IMR-90 (cell line): ENCODE data around the gene FBXW5. TPM values are rescaled to one million over a fixed set of nuclear protein-coding genes. Genes with fewer than 3 reads are reported as not detected.

Experiments
- ATAC-seq: fragments of 200-7000 bp; cut with Tn5 transposase; 2 replicates; pipeline ENCODE4 v1.9.1; 2020; ENCODE audit warnings: low read depth, mild to moderate bottlenecking, moderate library complexity
- BruUV-seq: library from RNA; stranded (reverse); fragments of 400-500 nt; replicated peaks from 2 replicates; lab custom pipeline; 2021; lab: Mats Ljungman, UMichigan
- CTCF ChIA-PET: fragments of 300-600 bp; formaldehyde crosslinking; extraction: SDS; loops from one replicate; lab custom pipeline; 2021; ENCODE audit warnings: antibody characterized with exemption; lab: Yijun Ruan, JAX
- POLR2A ChIA-PET: fragments of 300-600 bp; sonication (Branson Sonifier 250); formaldehyde crosslinking; loops from one replicate; lab custom pipeline; 2022; ENCODE audit warnings: antibody characterized with exemption; ENCODE audit not compliant: unreplicated experiment; lab: Charles Lee
- DNase-seq: peaks from one replicate; pipeline ENCODE4 v3.0.0; 2013
- H2AFZ ChIP-seq: replicated peaks from 2 replicates; pipeline ENCODE3; 2013; ENCODE audit warnings: low read length, mild to moderate bottlenecking; ENCODE audit not compliant: poor library complexity
- H2AK5ac ChIP-seq: 2 replicates; pipeline ENCODE4 v1.6.1; 2013; ENCODE audit warnings: low read depth, low read length, inconsistent platforms
- H2AK9ac ChIP-seq: replicated peaks from 2 replicates; pipeline ENCODE3; 2013; ENCODE audit warnings: mild to moderate bottlenecking, low read depth, low read length, moderate library complexity; ENCODE audit not compliant: poor library complexity
- H2BK120ac ChIP-seq: 2 replicates; pipeline ENCODE4 v1.6.1; 2013; ENCODE audit warnings: low read depth, low read length, inconsistent platforms
- H2BK15ac ChIP-seq: 3 replicates; pipeline ENCODE4 v1.6.1; 2013; ENCODE audit warnings: low read depth, low read length, inconsistent platforms
- H2BK20ac ChIP-seq: 2 replicates; pipeline ENCODE4 v1.6.1; 2013; ENCODE audit warnings: low read depth, mild to moderate bottlenecking, inconsistent platforms, low read length, moderate library complexity
- H2BK5ac ChIP-seq: 2 replicates; pipeline ENCODE4 v1.6.1; 2013; ENCODE audit warnings: mild to moderate bottlenecking, low read depth, low read length, inconsistent platforms; ENCODE audit not compliant: poor library complexity, severe bottlenecking
- H3K14ac ChIP-seq: replicated peaks from 2 replicates; pipeline ENCODE4 v1.6.1; 2013; ENCODE audit warnings: low read depth, low read length, inconsistent platforms
- H3K18ac ChIP-seq: 2 replicates; pipeline ENCODE4 v1.6.1; 2013; ENCODE audit warnings: low read depth, low read length, control low read depth
- H3K23ac ChIP-seq: 2 replicates; pipeline ENCODE4 v1.6.1; 2013; ENCODE audit warnings: low read depth, low read length, inconsistent platforms
- H3K27ac ChIP-seq: 2 replicates; pipeline ENCODE4 v1.5.1; 2013; ENCODE audit warnings: mild to moderate bottlenecking, control low read depth, low read length; ENCODE audit not compliant: insufficient read depth
- H3K27me3 ChIP-seq: 2 replicates; pipeline ENCODE4 v1.6.1; 2013; ENCODE audit warnings: low read length; ENCODE audit not compliant: control insufficient read depth, insufficient read depth
- H3K36me3 ChIP-seq: 2 replicates; pipeline ENCODE4 v1.6.1; 2013; ENCODE audit warnings: low read length, mixed read lengths; ENCODE audit not compliant: control insufficient read depth, insufficient read depth
- H3K4ac ChIP-seq: 2 replicates; pipeline ENCODE4 v1.6.1; 2013; ENCODE audit warnings: low read depth, low read length, inconsistent platforms
- H3K4me1 ChIP-seq: 2 replicates; pipeline ENCODE4 v1.6.1; 2013; ENCODE audit warnings: low read length, mixed read lengths; ENCODE audit not compliant: control insufficient read depth, insufficient read depth
- H3K4me2 ChIP-seq: 2 replicates; pipeline ENCODE4 v1.6.1; 2013; ENCODE audit warnings: low read depth, mild to moderate bottlenecking, control low read depth, low read length, moderate library complexity
- H3K4me3 ChIP-seq: 2 replicates; pipeline ENCODE4 v1.5.1; 2013; ENCODE audit warnings: low read depth, mild to moderate bottlenecking, control low read depth, low read length, moderate library complexity; ENCODE audit not compliant: insufficient read depth
- H3K56ac ChIP-seq: 2 replicates; pipeline ENCODE4 v1.6.1; 2013; ENCODE audit warnings: low read length, inconsistent platforms; ENCODE audit not compliant: insufficient read depth; ENCODE audit errors: extremely low read depth
- H3K79me1 ChIP-seq, 2 experiments: 2 replicates each; pipeline ENCODE4 v1.6.1; 2013; ENCODE audit warnings: low read length in 2 of 2, inconsistent platforms in 1 of 2, low read depth in 1 of 2
- H3K9ac ChIP-seq: 2 replicates; pipeline ENCODE4 v1.6.1; 2013; ENCODE audit warnings: low read depth, low read length, control low read depth
- H3K9me1 ChIP-seq: 2 replicates; pipeline ENCODE4 v1.6.1; 2013; ENCODE audit warnings: low read length, inconsistent platforms; ENCODE audit not compliant: insufficient read depth
- H3K9me3 ChIP-seq: 2 replicates; pipeline ENCODE4 v1.6.1; 2013; ENCODE audit warnings: low read length; ENCODE audit not compliant: control insufficient read depth, insufficient read depth
- H4K20me1 ChIP-seq: 2 replicates; pipeline ENCODE4 v1.6.1; 2013; ENCODE audit warnings: low read length, inconsistent platforms; ENCODE audit not compliant: insufficient read depth
- H4K5ac ChIP-seq: 2 replicates; pipeline ENCODE4 v1.6.1; 2013; ENCODE audit warnings: mild to moderate bottlenecking, low read depth, low read length, control low read depth
- H4K8ac ChIP-seq, 2 experiments: 2 replicates each; pipeline ENCODE4 v1.6.1; 2013; ENCODE audit warnings: low read depth in 2 of 2, low read length in 2 of 2, control low read depth in 1 of 2, inconsistent platforms in 1 of 2
- H4K91ac ChIP-seq: 2 replicates; pipeline ENCODE4 v1.6.1; 2013; ENCODE audit warnings: low read depth, low read length, inconsistent platforms; ENCODE audit not compliant: insufficient read depth
- MAFK ChIP-seq: IDR thresholded peaks from 2 replicates; pipeline ENCODE4 v1.6.1; 2012; ENCODE audit warnings: low read depth, low read length, improper control_type of control experiment
- MAZ ChIP-seq: IDR thresholded peaks from 2 replicates; pipeline ENCODE4 v1.6.1; 2012; ENCODE audit warnings: low read depth, mild to moderate bottlenecking, low read length, improper control_type of control experiment, moderate library complexity, borderline replicate concordance
- RCOR1 ChIP-seq: IDR thresholded peaks from 2 replicates; pipeline ENCODE4 v1.6.1; 2012; ENCODE audit warnings: mild to moderate bottlenecking, low read length, improper control_type of control experiment; ENCODE audit not compliant: insufficient replicate concordance
- WGBS, 2 experiments: methylation state at CpG; one replicate each; pipeline versions ENCODE4 v1.1.5 to v1.1.7; 2013; ENCODE audit warnings: missing lambda C conversion rate in 2 of 2; ENCODE audit not compliant: insufficient read length in 1 of 2; ENCODE audit errors: extremely low coverage in 2 of 2; 5-methylcytosine and 5-hydroxymethylcytosine counted together
- dilution Hi-C: fragments of 300-500 bp; cut with HindIII; formaldehyde crosslinking; loops from one replicate; pipeline ENCODE4 v1.14.3; 2018; ENCODE audit warnings: low sequenced_read_pairs; ENCODE audit not compliant: unreplicated experiment
- in situ Hi-C: fragments of 300-500 bp; cut with MboI; formaldehyde crosslinking; loops from 3 replicates; pipeline ENCODE4 v1.14.3; 2019; ENCODE audit warnings: low sequenced_read_pairs, inconsistent platforms, mixed read lengths
- intact Hi-C: fragments of 100-400 bp; cut with micrococcal nuclease; formaldehyde crosslinking; loops from 2 replicates; pipeline ENCODE4 v1.10.0; 2022
- polyA plus RNA-seq, 3 experiments: library from polyadenylated mRNA; depleted of rRNA; stranded (reverse); fragments of >200 nt; gene quantifications; 2 replicates each; pipeline ENCODE4 v1.2.3, GENCODE V29; 2012; ENCODE audit warnings: low replicate concordance in 1 of 3
- total RNA-seq: library from RNA; depleted of rRNA; stranded (reverse); fragments of >200 nt; gene quantifications from 2 replicates; pipeline ENCODE4 v1.2.3, GENCODE V29; 2012
- TF ChIP-seq, protein P1 (sequence below): fragments of 150-350 bp; IDR thresholded peaks from 2 replicates; pipeline ENCODE4 v1.6.1; 2016; ENCODE audit warnings: low read depth, mild to moderate bottlenecking, low read length, moderate library complexity, borderline replicate concordance

FBXW5 gene
- total and polyA plus RNA-seq, 2 of the 4 experiments (the other 2 are of a cell fraction), result 65.1 to 80.2 TPM

DNA sequence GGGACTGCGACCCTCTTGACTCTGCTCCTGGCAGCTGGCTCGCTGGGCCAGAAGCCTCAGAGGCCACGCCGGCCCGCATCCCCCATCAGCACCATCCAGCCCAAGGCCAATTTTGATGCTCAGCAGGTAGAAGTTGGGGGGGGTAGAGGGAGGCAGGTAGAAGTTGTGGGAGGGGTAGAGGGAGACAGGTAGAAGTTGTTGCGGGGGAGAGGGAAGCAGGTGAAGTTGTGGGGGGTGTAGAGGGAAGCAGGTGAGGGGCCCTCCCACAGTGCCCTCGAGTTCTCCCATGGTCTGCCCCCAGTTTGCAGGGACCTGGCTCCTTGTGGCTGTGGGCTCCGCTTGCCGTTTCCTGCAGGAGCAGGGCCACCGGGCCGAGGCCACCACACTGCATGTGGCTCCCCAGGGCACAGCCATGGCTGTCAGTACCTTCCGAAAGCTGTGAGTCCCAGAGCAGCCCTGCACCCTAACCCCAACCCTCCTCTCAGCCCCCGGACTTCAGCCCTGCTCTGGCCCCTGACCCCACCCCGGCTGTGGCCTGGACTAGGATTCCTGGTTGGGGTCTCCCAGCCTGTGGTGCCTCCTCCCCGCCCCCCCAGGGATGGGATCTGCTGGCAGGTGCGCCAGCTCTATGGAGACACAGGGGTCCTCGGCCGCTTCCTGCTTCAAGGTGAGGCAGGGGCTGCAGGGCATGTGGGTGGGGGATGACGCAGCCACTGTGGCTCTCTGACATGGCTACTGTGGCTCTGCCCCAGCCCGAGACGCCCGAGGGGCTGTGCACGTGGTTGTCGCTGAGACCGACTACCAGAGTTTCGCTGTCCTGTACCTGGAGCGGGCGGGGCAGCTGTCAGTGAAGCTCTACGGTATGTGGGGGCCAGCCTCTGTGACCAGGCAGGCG lies 1.0 kb upstream of the FBXW5 start:
- H4K5ac ChIP-seq, result no peak overlapping the region; the same call in 1 of the 2 replicates
- ATAC-seq, result no peak
- no peak overlapping the region for H2BK15ac ChIP-seq

More for the DNA sequence above, 1.0 kb upstream of the FBXW5 start:
- Histone ChIP-seq H2AFZ (no peak overlapping the region), H3K23ac (no peak overlapping the region), H3K36me3 (peaks cover 24% of the 10 kb centered on the region), H2BK20ac (no peak overlapping the region), H3K9me3 (no peaks in the 10 kb centered on the region), H3K56ac (no peak overlapping the region), H3K9me1 (peaks cover 4% of the 10 kb centered on the region), H3K4me3 (no peak overlapping the region), H4K20me1 (peaks cover 15% of the 10 kb centered on the region), H3K27ac (no peak overlapping the region), H3K79me1 (peaks cover 0 to 28% of the 10 kb centered on the region in 2 experiments; a peak in 3 of 4 replicates), H2AK9ac (peak overlapping the region; percentile 33), H3K4me2 (no peak overlapping the region), H4K8ac (no peak overlapping the region; a peak in 1 of 4 replicates), H3K14ac (no peak overlapping the region), H2BK120ac (no peak overlapping the region), H3K18ac (no peak overlapping the region), H2AK5ac (no peak overlapping the region), H3K4ac (no peak overlapping the region), H3K9ac (no peak overlapping the region), H4K91ac (no peak overlapping the region), H3K27me3 (no peaks in the 10 kb centered on the region), H2BK5ac (no peak overlapping the region), H3K4me1 (peaks cover 4% of the 10 kb centered on the region)
- ChIA-PET CTCF (interaction anchor here (0.7 kb wide), 1 partner anchor 27 kb away, joined by 4 read pairs; no protein-coding TSS in a partner anchor), POLR2A (no interaction called here)
- dilution Hi-C loops, result no loop called here
- WGBS, 2 experiments, result 84% methylated on average over 13 of the region's 30 CpGs; no CpG with 5 or more reads in 1 of the 2 experiments
- intact Hi-C loops, result loop anchor here (2.0 kb wide), 1 partner anchor 97 kb away; the partner anchor contains the start of gene PHPT1
- TF ChIP-seq MAFK, result no peak
- TF ChIP-seq, protein P1, sequence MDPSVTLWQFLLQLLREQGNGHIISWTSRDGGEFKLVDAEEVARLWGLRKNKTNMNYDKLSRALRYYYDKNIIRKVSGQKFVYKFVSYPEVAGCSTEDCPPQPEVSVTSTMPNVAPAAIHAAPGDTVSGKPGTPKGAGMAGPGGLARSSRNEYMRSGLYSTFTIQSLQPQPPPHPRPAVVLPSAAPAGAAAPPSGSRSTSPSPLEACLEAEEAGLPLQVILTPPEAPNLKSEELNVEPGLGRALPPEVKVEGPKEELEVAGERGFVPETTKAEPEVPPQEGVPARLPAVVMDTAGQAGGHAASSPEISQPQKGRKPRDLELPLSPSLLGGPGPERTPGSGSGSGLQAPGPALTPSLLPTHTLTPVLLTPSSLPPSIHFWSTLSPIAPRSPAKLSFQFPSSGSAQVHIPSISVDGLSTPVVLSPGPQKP, result no peak
- TF ChIP-seq MAZ, result no peak
- no peak for TF ChIP-seq RCOR1
- no TSS peak for BruUV-seq
- in situ Hi-C loops, result no loop called here
- DNase-seq, result no peak
